Hematopoietic multipotent progenitor cell treated with erythropoietin and hydrocortisone succinate and interleukin-3 and kit ligand, for 4 days (in vitro differentiated cells): Measurements from ENCODE around the gene VWCE.

ENCODE experiments used
- DNase-seq: peaks from one replicate; pipeline ENCODE4 v3.0.0-alpha.2; 2015

VWCE gene, protein sequence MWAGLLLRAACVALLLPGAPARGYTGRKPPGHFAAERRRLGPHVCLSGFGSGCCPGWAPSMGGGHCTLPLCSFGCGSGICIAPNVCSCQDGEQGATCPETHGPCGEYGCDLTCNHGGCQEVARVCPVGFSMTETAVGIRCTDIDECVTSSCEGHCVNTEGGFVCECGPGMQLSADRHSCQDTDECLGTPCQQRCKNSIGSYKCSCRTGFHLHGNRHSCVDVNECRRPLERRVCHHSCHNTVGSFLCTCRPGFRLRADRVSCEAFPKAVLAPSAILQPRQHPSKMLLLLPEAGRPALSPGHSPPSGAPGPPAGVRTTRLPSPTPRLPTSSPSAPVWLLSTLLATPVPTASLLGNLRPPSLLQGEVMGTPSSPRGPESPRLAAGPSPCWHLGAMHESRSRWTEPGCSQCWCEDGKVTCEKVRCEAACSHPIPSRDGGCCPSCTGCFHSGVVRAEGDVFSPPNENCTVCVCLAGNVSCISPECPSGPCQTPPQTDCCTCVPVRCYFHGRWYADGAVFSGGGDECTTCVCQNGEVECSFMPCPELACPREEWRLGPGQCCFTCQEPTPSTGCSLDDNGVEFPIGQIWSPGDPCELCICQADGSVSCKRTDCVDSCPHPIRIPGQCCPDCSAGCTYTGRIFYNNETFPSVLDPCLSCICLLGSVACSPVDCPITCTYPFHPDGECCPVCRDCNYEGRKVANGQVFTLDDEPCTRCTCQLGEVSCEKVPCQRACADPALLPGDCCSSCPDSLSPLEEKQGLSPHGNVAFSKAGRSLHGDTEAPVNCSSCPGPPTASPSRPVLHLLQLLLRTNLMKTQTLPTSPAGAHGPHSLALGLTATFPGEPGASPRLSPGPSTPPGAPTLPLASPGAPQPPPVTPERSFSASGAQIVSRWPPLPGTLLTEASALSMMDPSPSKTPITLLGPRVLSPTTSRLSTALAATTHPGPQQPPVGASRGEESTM

DNA sequence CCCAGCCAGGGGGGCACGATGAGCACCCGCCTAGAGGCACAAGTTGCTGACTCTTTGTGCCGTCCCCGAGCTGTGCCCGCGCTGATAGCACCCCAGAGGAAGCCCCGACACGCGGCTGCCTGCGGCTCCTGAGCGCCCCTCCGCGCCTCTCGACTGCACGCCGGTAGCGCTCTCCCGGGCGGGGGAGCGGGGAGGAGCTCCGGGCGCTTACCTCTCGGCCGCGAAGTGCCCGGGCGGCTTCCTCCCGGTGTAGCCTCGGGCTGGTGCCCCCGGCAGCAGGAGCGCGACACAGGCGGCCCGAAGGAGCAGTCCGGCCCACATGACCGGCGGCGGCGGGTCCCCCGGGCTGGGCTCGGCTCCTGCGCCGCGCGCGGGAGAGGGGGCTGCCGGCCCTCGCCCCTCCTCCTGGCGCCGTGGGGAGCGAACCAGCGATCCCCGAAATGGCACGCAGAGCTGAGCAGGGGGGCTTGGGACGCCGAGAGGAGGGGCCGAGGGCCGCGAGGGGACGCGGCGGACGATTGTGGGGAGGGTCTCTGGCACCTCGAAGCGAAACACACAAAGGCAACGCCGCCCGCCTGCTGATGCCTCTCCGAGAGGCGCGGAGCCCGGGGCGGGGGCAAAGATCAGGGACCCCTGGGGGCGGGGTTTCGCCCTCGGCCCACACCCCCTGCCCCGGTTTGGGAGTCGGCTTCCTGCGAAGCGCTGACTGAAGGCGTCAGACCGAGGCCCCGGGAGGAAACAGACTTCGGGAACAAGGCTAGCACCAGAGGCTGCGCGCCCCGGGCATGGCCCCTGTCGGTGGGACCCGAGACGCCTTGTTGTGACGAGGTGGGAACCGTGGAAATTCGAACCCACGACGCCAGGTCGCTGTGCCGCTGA is at the start of gene VWCE:
Gene VWCE (minus strand): TSS at position 600 of the 879 bp plus-strand sequence. CDS start 279 bp downstream, at position 321.
- peak; percentile 94 for DNase-seq

DNA sequence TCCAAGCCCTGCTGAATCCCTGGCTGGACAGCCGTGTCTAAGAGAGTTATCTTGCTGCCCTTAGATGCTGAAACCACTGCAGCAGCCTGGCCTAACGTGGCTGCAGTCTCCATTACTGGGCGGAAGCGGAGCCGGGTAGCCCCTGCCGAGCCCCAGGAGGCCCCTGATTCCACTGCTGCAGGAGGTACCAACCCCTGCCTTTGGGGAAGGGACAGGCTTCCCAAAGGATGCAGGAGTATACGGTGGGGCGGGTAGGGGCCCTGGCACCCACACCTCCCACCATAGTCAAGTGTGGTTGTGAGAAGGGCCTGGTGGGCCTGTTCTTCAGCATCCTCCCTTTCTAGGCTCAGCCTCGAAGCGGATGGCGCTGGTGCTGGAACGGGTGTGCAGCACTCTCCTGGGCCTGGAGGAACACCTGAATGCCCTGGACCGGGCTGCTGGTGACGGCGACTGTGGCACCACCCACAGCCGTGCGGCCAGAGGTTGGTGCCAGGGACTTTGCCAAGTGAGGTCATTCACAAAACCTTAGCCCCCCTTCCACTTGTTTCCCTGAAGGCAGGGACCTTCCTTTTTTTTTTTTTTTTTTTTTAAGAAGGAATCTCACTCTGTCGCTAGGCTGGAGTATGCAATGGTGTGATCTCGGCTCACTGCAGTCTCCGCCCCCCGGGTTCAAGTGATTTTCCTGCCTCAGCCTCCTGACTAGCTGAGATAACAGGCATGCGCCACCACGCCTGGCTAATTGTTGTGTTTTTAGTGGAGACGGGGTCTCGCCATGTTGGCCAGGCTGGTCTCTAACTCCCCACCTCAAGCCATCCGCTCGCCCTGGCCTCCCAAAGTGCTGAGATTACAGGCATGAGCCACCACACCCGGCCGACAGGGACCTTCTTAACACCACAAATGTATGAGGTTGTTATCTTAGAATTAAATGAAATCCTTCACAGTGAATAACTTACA is 49.0 kb upstream of the VWCE start:
- no peak for DNase-seq

DNA sequence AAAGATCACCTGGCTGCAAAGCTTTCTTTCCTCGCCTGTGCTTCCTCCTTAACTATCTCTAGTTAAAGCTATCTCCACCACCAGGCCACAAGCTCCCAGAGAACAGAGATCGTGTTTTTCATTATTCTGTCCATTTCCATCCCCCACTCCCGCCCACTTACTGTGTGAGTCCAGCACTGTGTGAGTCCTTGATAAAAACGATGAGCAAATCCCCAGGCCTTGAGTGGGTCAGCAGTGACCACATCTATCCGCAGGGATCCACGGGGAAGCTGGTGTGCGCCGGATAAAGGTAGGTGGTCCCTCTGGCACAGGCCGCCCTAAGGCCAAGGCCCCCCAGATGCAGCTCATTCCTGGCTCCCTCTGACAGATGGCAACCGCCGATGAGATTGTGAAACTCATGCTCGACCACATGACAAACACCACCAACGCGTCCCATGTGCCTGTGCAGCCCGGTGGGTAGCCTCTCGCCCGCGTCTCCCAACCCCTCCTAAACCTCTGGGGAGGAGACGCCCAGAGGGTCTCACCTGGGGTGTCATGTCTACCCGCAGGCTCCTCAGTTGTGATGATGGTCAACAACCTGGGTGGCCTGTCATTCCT is 47.2 kb upstream of the VWCE start:
- no peak for DNase-seq

DNA sequence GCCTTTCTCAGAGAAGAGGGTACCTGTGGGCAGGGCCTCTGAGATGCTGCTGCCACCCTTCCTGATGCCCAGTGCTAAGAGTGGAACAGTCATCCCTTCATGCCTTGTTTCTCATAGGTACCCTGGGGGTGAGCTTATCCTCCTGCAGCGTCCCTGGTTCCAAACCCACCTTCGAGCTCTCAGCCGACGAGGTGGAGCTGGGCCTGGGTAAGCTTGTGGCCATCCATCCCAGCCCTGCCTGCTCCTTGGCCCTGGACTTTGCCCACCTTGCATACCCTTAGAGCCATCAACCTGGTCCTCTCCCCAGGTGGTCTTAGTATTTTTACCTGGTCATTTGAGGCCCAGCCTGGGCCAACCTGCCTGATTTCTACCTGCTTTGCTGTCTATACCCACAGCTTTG is 46.6 kb upstream of the VWCE start:
- no peak for DNase-seq

DNA sequence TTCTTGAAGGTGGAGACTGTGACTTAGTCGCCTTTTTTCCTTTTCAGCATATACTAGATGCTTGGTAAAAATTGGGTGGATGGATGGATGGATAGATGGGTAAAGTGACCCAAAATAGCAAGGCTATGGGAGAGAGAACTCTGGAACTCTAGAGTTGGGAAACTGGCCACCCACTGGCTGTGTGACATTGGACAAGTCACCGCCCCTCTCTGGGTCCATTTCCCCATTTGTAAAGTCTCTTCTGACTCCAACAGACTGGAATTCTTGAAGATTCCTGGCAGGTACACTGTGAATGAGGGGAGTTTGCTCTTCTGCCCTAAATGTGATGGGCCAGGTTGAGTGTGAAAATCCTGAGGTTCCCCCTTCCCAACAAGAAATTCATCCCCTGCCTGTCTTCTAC is 45.9 kb upstream of the VWCE start:
- no peak for DNase-seq

DNA sequence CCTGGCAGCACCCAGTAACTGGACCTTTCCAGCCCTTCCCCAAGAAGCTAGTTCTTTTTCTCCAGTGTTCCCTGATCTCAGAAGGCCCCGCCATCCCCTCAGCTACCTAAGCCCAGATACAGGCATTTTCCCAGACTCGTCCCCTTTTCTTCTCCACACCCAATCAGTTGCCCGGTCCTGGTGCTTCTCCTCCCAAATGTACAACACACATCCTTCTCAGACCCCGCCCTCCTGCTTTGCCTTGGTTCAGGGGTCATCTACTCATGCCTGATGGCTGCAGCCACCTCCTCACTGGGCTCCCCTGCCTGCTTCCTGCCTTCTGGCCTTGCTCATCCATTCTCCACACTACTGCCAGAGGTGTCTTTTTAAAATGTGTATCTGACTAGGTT is 44.4 kb upstream of the VWCE start:
- DNase-seq: no peak

DNA sequence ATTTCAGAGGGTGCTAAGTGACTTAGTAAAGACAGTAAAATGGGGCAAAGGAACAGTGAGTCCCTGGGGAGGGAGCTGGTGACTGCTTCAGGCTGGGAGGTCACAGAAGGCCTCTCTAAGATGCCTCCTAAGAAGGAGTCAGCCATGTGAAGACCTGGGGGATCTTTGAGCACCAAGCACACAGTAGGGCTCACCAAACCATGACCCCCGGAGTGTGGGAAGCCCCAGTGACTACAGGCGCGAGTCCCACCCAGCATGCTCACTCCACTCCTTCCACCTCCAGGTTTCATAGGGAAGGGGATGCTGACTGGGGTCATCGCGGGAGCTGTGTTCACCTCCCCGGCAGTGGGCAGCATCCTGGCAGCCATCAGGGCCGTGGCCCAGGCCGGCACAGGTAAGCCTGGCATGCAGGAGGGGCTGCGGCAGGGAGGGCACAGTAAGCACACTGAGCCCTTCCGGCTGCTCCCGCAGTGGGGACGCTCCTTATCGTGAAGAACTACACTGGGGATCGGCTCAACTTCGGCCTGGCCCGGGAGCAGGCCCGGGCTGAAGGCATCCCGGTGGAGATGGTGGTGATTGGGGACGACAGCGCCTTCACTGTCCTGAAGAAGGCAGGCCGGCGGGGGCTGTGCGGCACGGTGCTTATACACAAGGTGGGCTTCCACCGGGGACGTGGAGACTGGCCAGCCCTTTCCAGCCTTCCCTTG is 43.8 kb upstream of the VWCE start:
- no peak for DNase-seq

DNA sequence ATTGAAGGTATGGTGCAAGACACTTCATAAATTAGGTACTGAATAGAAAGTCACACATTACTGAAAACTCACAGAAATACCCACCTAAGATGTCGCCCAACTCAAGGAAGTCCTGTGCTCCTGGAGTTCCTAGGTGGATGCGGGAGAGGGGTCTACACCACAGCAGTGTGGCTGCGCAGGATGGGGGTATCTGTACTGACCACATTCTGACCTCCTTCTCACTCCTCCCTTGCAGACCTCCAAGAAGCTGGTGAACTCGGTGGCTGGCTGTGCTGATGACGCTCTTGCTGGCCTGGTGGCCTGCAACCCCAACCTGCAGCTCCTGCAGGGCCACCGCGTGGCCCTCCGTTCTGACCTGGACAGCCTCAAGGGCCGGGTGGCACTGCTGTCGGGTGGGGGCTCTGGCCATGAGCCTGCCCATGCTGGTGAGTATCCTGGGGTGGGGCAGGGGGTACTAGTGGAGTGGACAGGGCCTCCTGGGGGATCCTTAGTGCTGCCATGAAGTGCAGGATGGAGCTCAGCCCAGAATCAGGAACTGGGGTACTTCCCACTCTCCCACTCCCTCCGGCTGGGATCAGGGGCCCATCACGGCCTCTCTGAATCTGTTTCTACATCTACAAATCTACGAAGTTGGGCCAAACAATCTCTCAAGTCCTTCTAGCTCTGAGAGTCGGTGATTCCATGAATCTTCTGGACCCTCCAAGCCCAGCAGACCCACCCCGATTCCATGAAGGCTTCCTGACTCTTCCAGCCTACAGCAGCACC is 42.8 kb upstream of the VWCE start:
- DNase-seq: no peak

DNA sequence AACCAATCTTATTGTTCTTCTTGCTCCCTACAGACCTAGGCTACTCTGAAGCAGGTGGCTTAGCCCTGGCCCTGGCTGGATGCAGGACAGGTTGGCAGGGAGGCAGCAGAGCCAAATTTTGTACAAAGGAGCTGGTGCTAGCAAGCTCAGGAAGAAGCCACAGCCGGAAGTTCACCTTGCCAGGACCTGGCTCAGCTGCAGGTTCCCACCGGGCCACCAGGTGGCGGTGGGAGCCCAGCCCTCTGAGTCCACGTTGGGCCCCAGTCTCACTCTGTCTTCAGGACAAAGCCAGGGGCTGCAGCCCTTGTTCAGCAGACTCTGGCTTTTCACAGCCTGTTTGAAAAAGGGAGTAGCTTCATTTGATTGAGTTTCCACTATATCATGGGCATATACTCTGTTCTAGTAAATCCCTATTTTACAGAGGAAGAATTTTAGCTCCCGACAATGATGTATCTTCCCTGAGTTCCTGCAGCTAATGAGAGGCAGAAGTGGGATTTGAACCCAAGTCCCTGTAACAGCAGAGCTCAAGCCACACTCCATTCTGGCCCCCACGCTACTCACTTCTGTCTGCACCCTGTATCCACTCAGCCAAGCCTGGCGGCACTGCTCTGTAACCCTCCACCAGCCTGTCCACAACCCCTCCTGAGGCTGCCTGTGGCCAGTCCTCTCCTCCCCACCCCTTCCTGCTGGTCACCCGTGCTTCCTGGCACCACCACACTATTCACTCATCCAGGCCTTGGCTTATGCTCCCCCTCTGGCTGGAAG is 41.2 kb upstream of the VWCE start:
- DNase-seq: peak; percentile 92

DNA sequence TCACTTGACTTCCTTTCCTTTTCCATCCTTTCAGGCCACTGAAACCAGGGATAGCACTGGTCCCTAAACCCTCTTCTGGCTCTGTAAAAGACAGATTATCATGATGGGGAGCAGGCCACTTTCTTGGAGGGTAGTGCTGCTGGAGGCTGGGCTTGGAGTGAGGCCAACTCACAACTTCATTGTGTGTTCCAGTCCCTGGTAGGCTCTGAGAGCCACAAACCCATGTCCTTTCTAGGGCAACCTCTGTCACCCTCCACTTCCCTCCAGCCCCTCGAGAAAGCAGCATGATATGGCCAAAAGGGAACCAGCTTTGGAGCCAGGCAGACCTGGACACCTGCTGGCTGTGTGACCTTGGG is 40.2 kb upstream of the VWCE start:
- DNase-seq: peak; percentile 67

DNA sequence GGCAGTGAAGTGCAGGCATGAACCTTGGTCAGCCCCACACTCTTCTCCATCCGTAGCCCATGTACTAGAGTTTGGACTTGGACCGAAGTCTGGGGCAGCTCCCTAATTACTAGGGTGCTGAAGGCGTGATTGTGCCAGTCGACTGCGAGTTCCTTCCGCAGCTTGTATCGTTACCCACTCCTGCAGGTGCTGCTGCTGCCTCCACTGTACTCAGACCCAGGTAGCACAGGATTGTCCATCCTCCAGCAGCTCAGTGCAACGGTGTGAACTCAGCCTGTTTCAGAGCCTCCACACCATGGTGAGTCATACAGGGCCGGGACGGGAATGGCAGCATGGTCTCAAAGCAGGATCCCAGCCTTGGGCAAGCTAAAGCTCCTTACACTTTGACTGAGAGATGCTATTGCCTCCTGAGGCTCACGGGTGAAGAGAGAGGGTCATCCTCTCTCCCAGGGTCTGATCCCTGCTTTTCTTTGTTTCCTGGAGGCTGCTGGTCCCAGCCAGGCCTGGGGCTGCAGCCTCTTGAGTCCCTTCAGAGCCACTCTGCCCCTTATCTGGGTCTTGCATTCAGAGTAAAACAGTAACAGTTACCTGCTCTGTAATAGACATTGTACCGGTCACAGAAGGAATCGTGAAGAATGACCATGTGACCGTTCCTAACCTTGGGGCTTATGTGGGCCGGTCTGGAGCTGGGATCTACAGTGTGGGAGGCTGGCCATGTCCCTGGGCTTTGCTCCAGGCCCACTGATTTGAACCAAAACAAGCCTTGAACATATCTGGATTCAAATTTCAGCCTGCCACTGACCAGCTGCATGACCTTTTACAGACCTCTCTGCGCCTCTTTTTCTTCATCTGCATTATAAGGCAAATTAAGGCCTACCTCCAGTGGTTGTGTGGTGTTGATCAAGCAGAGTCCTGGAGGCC is 39.6 kb upstream of the VWCE start:
- DNase-seq: peak; percentile 29

DNA sequence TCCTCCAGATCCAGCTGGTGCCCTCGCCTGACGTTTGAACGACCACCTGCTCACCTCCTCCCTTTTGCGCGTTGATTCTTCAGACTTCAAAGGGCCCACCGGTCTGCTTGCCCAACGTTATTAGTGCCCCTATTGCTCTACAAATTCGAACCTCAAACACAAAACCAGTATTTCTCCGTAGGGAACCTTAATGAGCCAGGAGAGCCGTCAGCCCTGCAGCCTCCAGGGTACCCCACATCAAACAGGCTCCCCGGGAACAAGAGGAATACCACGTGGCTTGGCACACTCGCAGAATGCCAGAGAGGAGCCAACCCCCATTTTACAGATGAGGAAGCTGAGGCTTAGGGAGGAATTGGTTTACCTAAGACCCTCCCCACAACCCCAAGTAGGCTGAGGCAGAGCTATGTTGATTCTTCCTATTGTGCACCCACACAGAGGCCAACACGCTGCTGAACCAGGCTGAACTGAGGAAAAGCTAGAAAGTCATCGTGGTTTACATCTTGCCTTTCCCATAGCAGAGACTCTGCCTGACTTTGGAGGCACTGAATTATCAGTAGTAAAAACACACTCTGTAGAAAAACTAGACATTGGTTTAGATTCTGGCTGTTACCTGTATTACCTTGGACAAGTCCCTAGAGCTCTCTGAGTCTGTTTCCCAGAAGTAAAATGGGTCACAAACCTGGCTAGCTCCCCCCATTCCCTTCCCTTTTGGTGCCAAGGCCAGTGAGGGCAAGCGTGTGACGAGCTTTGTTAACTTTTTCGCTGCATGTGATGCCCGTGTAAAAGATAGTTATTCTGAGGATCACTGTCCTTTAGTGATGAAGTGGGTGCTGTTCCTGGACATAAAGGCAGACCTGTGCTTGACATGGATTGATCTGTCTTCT is 38.7 kb upstream of the VWCE start:
- DNase-seq: peak; percentile 69

DNA sequence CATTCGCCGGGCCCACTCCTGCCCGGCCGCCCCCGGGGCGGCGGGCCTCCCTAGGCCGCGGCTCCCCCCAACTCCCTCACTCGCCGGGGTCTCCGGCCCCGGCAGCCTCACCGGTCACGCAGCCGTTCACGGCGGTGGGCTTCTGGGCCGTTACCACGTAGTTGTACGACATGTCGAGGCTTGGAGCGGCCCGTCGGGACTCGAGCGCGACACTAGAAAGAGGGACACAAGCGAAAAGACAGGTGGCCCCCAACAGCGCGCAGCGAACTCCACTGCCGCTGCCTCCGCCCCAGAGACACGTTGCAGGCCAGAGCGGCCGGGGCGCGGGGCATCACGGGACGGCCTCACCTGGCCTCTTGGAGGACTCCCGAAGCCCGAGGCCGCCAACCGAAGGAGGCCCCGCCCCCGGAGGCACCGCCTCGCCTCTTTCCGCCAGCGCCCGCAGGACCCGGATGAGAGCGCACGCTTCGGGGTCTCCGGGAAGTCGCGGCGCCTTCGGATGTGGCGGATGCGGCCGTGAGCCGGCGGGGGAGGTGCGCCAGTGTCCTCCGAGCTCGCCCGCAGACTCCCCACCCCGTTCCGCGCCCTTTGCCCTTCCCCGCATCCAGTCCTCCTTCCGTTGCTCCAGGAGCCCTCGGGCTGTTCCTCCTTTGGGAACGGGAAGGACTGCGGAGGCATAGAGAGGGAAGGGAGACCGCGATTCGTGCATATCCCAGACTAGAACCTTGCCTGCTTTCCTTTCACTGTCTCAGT is 37.9 kb upstream of the VWCE start, which contains the start of the genes DDB1 and TKFC:
Gene DDB1 (minus strand): TSS at position 309 of the 753 bp plus-strand sequence. CDS start 137 bp downstream, at position 172.
Gene TKFC (plus strand): TSS at position 432 of the 753 bp plus-strand sequence. CDS start 1,501 bp downstream, outside the sequence.
- DNase-seq: peak; percentile 98

DNA sequence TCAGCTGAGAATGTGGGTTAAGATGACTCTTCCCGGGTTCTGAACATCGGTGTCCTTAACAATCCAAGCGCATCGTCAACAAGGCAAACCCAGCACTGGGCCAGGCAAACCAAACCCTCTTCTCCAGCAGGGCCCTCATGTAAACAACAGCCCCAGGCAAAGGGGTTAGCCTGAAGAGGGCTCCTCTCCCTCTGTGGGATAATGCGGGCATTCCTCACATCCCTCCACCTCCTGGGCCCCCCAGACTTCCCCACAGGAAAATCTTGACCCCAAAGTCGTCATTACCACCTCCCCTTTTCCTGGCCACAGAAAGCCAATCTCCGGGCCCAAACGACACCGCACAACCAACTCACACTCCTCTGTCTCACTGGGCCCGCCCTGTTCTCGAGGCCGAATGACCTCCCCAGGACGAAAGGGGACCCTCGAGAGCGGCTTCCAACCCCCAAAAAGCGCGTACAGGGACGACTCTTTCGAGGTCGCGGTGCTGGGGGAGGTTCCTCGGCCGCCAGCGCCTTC is 37.2 kb upstream of the VWCE start:
- DNase-seq: peak; percentile 50

DNA sequence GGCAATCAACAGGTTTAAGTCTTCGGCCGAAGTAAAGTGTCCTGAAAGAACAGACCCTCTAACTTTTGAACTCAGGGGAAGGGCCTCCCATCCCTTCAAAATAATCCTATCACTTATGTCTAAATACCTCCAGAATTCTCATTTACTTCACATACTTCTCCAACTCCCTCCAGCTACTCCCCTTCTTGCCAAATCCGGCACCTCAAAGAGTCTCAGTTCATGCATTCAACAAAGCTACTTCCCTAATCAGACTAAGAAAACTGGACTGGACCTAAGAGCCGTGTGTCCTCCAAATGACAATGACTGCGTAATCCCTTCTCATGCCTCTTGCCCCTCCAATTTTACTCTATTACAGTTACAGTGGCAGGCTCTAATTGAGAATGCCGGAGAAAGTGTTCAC is 36.5 kb upstream of the VWCE start:
- DNase-seq: peak; percentile 48
